Heart right ventricle (tissue), 16 donors: Measurements from ENCODE around the gene C15orf62. TPM values are rescaled to one million over a fixed set of nuclear protein-coding genes. Genes with fewer than 3 reads are reported as not detected.

Source experiments
- ATAC-seq, 8 donors: fragments of 200-7000 bp; cut with Tn5 transposase; one replicate each; pipeline ENCODE4 v1.9.1; 2020; ENCODE audit warnings: mild to moderate bottlenecking in 8 of 8, moderate library complexity in 8 of 8, moderate number of reproducible peaks in 1 of 8
- DNase-seq, 2 donors: peaks; one replicate each; pipeline ENCODE4 v3.0.0-alpha.2; 2020
- H3K27ac ChIP-seq, 10 donors: fragments of 200-600 bp; sonication (generic) in 2 of 10; one replicate each; pipeline versions ENCODE4 v1.5.0 to v1.8.0; 2020 to 2022; ENCODE audit warnings: mild to moderate bottlenecking in 3 of 10
- H3K27me3 ChIP-seq, 7 donors: fragments of 200-600 bp; one replicate each; pipeline ENCODE4 v1.8.0; 2021 to 2022; ENCODE audit warnings: mild to moderate bottlenecking in 2 of 7
- H3K36me3 ChIP-seq, 9 donors: fragments of 200-600 bp; sonication (generic) in 1 of 9; one replicate each; pipeline versions ENCODE4 v1.5.0 to v1.8.0; 2020 to 2022; ENCODE audit warnings: mild to moderate bottlenecking in 2 of 9
- H3K4me1 ChIP-seq, 9 donors: fragments of 200-600 bp; sonication (generic) in 1 of 9; one replicate each; pipeline versions ENCODE4 v1.5.0 to v1.8.0; 2020 to 2022; ENCODE audit warnings: mild to moderate bottlenecking in 4 of 9
- H3K4me3 ChIP-seq, 10 donors: fragments of 200-600 bp; sonication (generic) in 2 of 10; one replicate each; pipeline versions ENCODE4 v1.5.0 to v1.8.0; 2020 to 2022; ENCODE audit warnings: mild to moderate bottlenecking in 7 of 10, moderate library complexity in 2 of 10
- H3K9me3 ChIP-seq, 11 donors: fragments of 200-600 bp in 10 of 11; sonication (generic) in 2 of 11; one replicate each; pipeline versions ENCODE4 v1.5.0 to v1.8.0; 2013 to 2022; ENCODE audit warnings: mild to moderate bottlenecking in 2 of 11, control low read depth in 1 of 11, moderate library complexity in 1 of 11
- WGBS, 2 donors: extraction: QIAGEN DNeasy Blood & Tissue Kit; methylation state at CpG; one replicate each; pipeline ENCODE4 v1.1.7; 2013; ENCODE audit warnings: inconsistent platforms in 1 of 2; 5-methylcytosine and 5-hydroxymethylcytosine counted together
- intact Hi-C, 10 donors: fragments of 100-400 bp; cut with DNase I; formaldehyde crosslinking; loops; one replicate each; pipeline versions ENCODE4 v1.11.1 to v1.14.2; 2022
- polyA plus RNA-seq, 2 donors: library from polyadenylated mRNA; stranded (reverse); fragments of 200-250 nt; gene quantifications; one replicate each; pipeline ENCODE4 v1.2.3, GENCODE V29; 2013
- total RNA-seq, 10 donors: library from RNA; stranded (reverse); fragmentation: NEBNext Ultra II Directional in 3 of 10; extraction: Animal tissue kit (Norgen Biotek cat#: 25700) in 3 of 10; gene quantifications; one replicate each; pipeline versions ENCODE4 v1.2.1 to v1.2.4, GENCODE V29; 2021 to 2023
- TF ChIP-seq, protein P1 (sequence below), 9 donors: fragments of 200-600 bp; sonication (generic) in 2 of 9; IDR thresholded peaks; one replicate each; pipeline versions ENCODE4 v1.5.0 to v1.8.0; 2021 to 2022; ENCODE audit warnings: antibody characterized with exemption in 9 of 9, mild to moderate bottlenecking in 5 of 9, moderate library complexity in 1 of 9
- donor health status: Arrhythmogenic right ventricular cardiomyopathy.
- donor health status: ischemic (EF 13 %, LVEDD 7.1; RV severe dilation, severe dysfunction).
- donor health status: healthy with polysubstance abuse.
- donor health status: DM: no; HTN: yes; CAD: no.
- donor health status: DM: no; HTN: no; CAD: no.
- donor health status: ischemic (EF 25% LVEDD 6.9; RV normal size, moderate dysfunction).
- donor health status: ischemic (EF 25% LVEDD 5.7; RV mildly dilated, moderate dysfunction).
- donor health status: healthy.
- donor health status: DM: yes; HTN: yes; CAD: no.
- donor health status: Ischemic cardiomyopathy.
- donor health status: ischemic (EF 35%, LVEDD 5.7; RV mildly dilated, moderate dysfunction).
- donor health status: nonischemic (EF 11% LVEDD 7.7; RV severe dilation, severe dysfunction).
- donor health status: DM: yes; HTN: yes; CAD: no.
- donor health status: PGD.
- donor health status: ischemic (EF 29% LVEDD 5.4; RV normal size, mild dysfunction).
- donor health status: nonischemic (EF 23%, LVEDD 6.1; RV moderate dilation, normal function).

Gene C15orf62
- total and polyA plus RNA-seq, 12 donors: 0.10 to 0.32 (median 0.15) TPM; not detected in 7

DNA sequence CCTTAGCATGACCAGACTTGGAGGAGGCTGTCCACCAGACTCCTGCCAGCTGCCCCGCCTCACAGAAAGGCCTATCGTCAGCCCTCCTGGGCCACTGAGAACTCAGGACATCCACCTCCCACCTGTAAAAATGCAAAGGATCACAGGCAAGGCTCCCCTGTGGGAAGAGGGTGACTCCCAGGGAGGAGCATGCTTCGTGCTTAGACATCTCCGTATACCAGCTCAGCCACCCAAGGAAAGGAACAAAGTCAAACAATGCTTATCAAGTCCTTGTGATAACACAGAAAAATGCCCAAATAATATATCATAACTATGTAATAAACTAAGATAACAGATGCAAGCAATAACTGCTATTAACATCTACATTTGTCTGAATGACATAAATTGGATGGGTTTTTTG lies 18.9 kb upstream of the C15orf62 start:
- no peaks in the 10 kb centered on the region for H3K9me3 ChIP-seq
- no peak overlapping the region for H3K27ac ChIP-seq
- H3K4me1 ChIP-seq: peaks cover 0 to 41% (median 16%) of the 10 kb centered on the region in 9 donors
- TF ChIP-seq, protein P1, sequence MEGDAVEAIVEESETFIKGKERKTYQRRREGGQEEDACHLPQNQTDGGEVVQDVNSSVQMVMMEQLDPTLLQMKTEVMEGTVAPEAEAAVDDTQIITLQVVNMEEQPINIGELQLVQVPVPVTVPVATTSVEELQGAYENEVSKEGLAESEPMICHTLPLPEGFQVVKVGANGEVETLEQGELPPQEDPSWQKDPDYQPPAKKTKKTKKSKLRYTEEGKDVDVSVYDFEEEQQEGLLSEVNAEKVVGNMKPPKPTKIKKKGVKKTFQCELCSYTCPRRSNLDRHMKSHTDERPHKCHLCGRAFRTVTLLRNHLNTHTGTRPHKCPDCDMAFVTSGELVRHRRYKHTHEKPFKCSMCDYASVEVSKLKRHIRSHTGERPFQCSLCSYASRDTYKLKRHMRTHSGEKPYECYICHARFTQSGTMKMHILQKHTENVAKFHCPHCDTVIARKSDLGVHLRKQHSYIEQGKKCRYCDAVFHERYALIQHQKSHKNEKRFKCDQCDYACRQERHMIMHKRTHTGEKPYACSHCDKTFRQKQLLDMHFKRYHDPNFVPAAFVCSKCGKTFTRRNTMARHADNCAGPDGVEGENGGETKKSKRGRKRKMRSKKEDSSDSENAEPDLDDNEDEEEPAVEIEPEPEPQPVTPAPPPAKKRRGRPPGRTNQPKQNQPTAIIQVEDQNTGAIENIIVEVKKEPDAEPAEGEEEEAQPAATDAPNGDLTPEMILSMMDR (IDR thresholded peaks at IDR 0.05): no peak
- ATAC-seq (no peak), DNase-seq (no peak)
- WGBS, 2 donors: 93 to 95% methylated on average over 4 of the region's 4 CpGs
- H3K4me3 ChIP-seq: no peak overlapping the region
- H3K27me3 ChIP-seq: no peaks in the 10 kb centered on the region
- peaks cover 0 to 71% (median 15%) of the 10 kb centered on the region in 9 donors for H3K36me3 ChIP-seq
- intact Hi-C loops: loop anchor here in 2 of 10 donors (5.0 to 10.0 kb wide), 2 partner anchors 54 to 144 kb away; partner anchors contain the start of genes RAD51 (in 1 of the 2) and VPS18 (in 1 of the 2)

GRCh38 chr15:40751745-40752144 lies 18.0 kb upstream of the C15orf62 start:
- intact Hi-C loops: loop anchor here in 2 of 10 donors (5.0 to 10.0 kb wide), 2 partner anchors 54 to 143 kb away; partner anchors contain the start of genes RAD51 (in 1 of the 2) and VPS18 (in 1 of the 2)
- no peak overlapping the region for H3K27ac ChIP-seq
- TF ChIP-seq, protein P1 (IDR thresholded peaks at IDR 0.05): no peak
- peaks cover 0 to 64% (median 15%) of the 10 kb centered on the region in 9 donors for H3K36me3 ChIP-seq
- ATAC-seq: no peak
- H3K27me3 ChIP-seq: no peaks in the 10 kb centered on the region
- no peak for DNase-seq
- no peak overlapping the region for H3K4me3 ChIP-seq
- peaks cover 0 to 32% (median 17%) of the 10 kb centered on the region in 9 donors for H3K4me1 ChIP-seq
- 95 to 97% methylated on average over 12 of the region's 12 CpGs for WGBS, 2 donors
- no peaks in the 10 kb centered on the region for H3K9me3 ChIP-seq

DNA sequence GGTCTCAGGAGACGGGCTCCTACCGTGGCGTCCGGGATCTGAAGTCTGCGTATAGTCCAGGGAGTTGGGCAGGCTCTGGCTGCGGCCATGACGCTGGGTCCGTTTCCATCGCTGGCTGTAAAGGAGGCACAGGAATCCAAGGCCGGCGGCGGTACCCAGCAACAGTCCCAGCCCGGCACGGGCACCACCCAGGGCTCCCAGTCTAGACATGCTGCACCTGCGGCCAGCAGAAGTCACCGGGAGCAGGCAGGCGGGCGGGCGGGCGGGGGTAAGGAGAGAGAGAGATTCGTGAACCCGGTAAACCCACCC lies 15.3 kb upstream of the C15orf62 start:
- intact Hi-C loops: loop anchor here in 2 of 10 donors (2.0 to 10.0 kb wide), 3 partner anchors 52 to 140 kb away; partner anchors contain the start of genes DNAJC17 (in 1 of the 2), RAD51 (in 1 of the 2), VPS18 (in 1 of the 2) and ZFYVE19 (in 1 of the 2)
- 1% methylated on average over 22 of the region's 22 CpGs for WGBS, 2 donors
- Histone ChIP-seq H3K4me3 (peak overlapping the region; percentile 74 to 96 (median 90)), H3K36me3 (peaks cover 0 to 36% (median 11%) of the 10 kb centered on the region in 9 donors), H3K4me1 (peaks cover 0 to 27% (median 17%) of the 10 kb centered on the region in 9 donors), H3K9me3 (no peaks in the 10 kb centered on the region), H3K27ac (peak overlapping the region in 9 of 10 donors; percentile 75 to 89 (median 82)), H3K27me3 (no peaks in the 10 kb centered on the region)
- ATAC-seq: peak; percentile 9 to 64 (median 43)
- no peak for DNase-seq
- TF ChIP-seq, protein P1 (IDR thresholded peaks at IDR 0.05): no peak

DNA sequence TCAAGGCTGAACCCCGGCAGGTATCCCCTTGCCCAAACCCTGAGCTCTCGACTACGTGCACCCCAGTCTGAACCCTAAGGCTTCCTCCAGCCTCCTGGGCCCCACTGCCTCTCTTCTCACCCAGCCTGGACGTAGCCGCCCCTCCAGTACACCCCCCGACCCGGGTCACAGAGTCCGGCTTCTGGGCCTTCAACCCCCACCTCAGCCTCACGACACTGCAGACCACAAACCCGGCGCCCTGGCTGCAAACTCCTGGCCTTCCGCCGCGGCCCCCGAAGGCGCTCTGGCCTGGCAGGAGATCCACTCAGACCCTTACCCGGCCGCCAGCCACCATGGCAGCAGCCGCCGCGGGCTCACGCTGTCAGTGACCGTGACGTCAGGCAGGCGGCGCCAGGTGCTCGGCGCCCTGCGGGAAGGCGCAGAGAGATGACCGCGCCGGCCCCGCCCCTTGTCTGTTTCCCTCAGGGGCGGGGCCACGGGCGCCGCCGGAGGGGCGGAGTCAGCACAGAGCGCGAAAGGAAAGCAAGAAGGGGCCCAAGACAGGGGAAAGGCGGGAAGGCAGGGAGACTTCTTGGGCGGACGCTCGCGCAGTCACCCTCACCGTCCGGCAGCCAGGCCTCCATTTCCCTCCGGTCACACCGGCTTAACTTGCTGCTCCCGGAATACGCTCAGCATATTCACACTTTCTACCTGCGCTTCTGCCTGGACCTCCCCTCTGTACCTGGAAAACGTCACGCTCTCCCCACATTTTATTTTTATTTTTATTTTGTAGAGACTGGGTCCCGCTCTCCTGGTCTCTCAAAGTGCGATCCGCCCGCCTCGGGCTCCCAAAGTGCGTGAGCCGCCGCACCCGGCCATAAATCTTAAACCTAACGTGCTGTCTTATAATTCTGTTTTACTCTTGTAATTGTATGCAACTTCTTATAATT lies 14.6 kb upstream of the C15orf62 start, which contains the start of gene RMDN3:
RMDN3 (minus strand) TSS at position 372 of the 929 bp plus-strand sequence. CDS start 471 bp downstream, outside the sequence.
- WGBS, 2 donors: 1 to 2% methylated on average over 63 to 66 of the region's 66 CpGs
- TF ChIP-seq, protein P1 (IDR thresholded peaks at IDR 0.05): peak in 3 of 9 donors; percentile 19 to 37 (median 21)
- DNase-seq (peak; percentile 90 to 94), ATAC-seq (peak; percentile 98 to 100 (median 98))
- peak within 1 kb of the TSS; percentile 74 to 96 (median 90) for H3K4me3 ChIP-seq
- intact Hi-C loops: loop anchor here in 3 of 10 donors (1.0 to 10.0 kb wide), 4 partner anchors 52 to 140 kb away; partner anchors contain the start of genes DNAJC17 (in 1 of the 3), RAD51 (in 1 of the 3), VPS18 (in 1 of the 3) and ZFYVE19 (in 1 of the 3)
- peaks cover 0 to 27% (median 17%) of the 10 kb centered on the region in 9 donors for H3K4me1 ChIP-seq
- peak within 1 kb of the TSS in 9 of 10 donors; percentile 75 to 89 (median 82) for H3K27ac ChIP-seq
- no peaks in the 10 kb centered on the region for H3K9me3 ChIP-seq
- no peaks in the 10 kb centered on the region for H3K27me3 ChIP-seq
- peaks cover 0 to 30% (median 11%) of the 10 kb centered on the region in 9 donors for H3K36me3 ChIP-seq
